GM19035 (cell line): ENCODE measurements around the gene UBQLN4.
A peak's percentile ranks its signal among the peaks of the same experiment; 100 is the strongest.

Experiments used
- ATAC-seq: cut with Tn5 transposase; IDR thresholded peaks from one replicate; pipeline ENCODE4 v1.9.1; 2021; ENCODE audit not compliant: unreplicated experiment

UBQLN4 gene

GRCh38 chr1:156053768-156054499, at the start of gene UBQLN4:
Gene UBQLN4 (minus strand): TSS chr1:156053798. CDS start chr1:156053701, 97 bp downstream.
- ATAC-seq: peak; percentile 56

- ATAC-seq: no peak
Measured at GRCh38 chr1:156102633-156103511, 49.3 kb upstream of the UBQLN4 start.

GRCh38 chr1:156101880-156102279, 48.3 kb upstream of the UBQLN4 start:
- no peak for ATAC-seq

- no peak for ATAC-seq
Measured at GRCh38 chr1:156100205-156100995, 46.8 kb upstream of the UBQLN4 start.

DNA sequence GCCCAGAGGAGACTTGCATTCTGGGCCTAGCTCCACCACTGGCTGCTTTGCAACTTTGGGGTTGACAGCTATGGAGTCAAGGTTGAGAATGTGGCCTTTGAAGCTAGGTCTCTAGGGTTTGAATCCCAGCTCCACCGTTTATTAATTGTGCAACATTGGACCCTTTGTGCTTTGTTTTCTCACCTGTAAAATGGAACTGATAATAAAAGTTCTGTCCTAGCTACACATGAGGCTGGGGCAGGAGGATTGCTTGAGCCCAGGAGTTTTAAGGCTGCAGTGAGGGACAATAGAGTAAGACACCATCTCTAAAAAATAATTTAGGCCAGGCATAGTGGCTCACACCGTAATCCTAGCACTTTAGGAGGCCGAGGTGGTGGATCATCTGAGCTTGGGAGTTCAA, 45.7 kb upstream of the UBQLN4 start:
- ATAC-seq: no peak

DNA sequence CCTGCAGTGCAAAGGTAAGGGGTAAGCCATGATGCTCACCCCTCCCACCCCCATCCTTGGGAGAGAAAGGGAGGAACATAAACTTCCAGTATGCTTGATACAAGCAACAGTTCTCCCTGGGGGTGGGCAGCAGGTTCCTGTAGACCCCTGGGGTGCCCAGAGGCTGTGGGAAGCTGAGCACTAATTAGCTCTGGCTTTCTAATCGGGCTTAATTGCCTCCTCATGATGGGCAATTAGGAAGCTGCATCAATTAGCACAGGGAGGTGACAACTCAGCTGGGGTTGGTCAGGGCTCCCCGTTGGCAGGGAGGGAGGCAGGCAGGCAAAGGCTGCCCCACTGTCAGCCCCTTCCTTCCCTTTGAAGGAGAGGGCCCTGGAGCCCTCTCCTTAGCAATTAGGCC, 45.2 kb upstream of the UBQLN4 start:
- no peak for ATAC-seq

- ATAC-seq: no peak
Measured at GRCh38 chr1:156097499-156098178, 44.0 kb upstream of the UBQLN4 start.

DNA sequence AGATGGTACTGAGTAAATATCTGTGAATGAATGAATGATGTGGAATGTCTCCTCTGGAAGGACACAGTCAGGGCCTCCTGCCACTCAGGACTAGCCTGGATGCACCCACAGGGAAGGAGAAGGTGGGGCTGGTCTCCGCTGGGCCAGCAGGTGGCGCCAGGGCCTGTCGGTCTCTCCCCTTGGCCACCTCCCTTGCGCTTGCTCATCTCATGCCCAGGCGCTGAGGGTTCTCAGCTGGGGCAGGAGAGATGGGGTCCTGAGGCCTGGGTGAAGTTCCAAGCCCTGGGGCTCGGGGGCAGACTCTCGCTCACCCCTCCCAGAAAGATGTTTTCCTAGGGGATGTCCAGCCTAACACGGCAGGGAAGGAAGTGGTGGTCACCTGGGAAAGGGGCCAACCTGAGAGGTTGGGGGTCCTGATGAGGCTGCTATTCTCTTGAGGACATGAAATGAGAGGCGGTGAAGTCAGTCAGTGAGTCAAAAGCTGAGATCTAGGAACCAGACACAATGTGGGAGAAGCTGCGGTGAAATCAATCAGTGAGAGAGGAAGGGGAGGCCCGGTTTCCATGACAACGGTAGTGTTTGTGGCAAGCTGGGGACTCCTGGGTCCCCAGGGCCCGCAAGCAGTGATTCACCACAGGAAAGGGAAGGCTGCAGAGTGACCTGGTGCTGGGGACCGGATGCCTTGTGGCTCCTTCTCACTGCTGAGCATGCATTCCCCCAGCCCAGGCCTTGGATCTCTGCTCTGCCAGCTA, 43.2 kb upstream of the UBQLN4 start:
- ATAC-seq: peak; percentile 72

DNA sequence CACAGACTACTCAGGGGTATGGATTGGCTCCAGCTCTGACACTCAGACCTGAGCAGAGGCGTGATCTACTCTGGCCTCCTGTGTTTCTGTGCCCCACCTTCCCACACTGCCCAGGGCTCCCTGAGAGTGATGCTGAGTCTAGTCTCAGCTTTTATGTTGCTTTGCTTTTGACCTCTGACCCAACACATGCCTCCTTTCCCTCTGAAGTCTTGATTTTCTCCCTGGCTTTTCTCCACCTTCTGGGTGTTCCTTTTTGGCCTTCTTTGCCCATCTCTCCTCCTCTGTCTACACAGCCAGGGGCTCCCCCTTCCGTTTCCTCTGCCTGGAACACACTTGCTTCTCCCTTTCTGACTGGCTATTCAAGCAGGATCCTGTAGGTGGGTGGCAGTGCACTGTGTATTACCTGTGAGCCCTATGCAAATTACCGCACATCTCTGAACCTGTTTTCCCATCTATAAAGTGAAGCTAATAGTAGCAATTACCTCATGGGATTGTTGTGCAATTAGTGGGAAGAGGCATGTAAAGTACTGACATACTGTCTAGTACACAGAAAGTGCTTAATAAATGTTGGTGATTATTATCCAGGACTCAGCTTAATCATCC, 42.4 kb upstream of the UBQLN4 start:
- ATAC-seq: no peak

- no peak for ATAC-seq
Measured at GRCh38 chr1:156091610-156092009, 38.0 kb upstream of the UBQLN4 start.

- peak; percentile 70 for ATAC-seq
Measured at GRCh38 chr1:156090840-156091188, 37.2 kb upstream of the UBQLN4 start.

- ATAC-seq: no peak
Measured at GRCh38 chr1:156090138-156090839, 36.7 kb upstream of the UBQLN4 start.

DNA sequence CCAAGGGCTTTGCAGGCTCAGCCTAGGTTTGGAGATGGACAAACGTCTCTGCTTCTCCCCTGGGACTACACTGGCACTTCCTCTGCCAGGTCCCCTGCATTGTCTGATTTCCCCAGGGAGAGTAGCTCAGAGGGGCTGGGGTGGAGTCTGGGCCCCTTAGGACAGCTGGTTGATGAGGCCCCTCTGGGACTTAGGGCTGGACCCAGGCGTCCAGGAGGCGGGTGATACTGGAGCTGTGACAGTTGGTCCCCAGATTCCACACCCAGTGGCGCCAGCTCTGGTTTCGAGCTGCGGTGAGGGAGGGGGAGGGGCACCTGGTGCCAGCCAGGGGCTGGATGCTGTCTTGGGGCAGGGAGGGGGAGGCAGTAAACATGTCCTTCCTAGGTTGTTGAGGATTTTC, 36.1 kb upstream of the UBQLN4 start:
- ATAC-seq: no peak

DNA sequence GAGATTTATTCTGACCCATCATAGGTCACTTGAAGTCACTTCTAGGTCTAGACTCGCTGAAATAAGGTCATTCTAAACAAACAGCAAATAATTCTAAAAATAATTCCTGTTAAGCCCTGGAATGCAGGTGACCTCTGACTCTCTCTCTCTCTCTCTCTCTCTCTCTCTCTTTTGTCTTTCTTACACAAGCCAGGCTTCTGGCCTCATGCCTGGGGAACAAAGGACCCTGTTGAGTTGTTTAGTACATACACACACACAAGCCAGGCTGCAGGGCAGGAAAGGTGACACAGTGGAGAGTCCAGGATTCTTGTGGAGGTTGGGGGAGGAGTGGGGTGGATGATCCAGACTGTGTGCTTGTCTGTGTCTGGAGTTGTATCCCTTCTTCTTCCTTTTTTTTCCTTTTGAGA, 32.7 kb upstream of the UBQLN4 start:
- ATAC-seq: no peak

DNA sequence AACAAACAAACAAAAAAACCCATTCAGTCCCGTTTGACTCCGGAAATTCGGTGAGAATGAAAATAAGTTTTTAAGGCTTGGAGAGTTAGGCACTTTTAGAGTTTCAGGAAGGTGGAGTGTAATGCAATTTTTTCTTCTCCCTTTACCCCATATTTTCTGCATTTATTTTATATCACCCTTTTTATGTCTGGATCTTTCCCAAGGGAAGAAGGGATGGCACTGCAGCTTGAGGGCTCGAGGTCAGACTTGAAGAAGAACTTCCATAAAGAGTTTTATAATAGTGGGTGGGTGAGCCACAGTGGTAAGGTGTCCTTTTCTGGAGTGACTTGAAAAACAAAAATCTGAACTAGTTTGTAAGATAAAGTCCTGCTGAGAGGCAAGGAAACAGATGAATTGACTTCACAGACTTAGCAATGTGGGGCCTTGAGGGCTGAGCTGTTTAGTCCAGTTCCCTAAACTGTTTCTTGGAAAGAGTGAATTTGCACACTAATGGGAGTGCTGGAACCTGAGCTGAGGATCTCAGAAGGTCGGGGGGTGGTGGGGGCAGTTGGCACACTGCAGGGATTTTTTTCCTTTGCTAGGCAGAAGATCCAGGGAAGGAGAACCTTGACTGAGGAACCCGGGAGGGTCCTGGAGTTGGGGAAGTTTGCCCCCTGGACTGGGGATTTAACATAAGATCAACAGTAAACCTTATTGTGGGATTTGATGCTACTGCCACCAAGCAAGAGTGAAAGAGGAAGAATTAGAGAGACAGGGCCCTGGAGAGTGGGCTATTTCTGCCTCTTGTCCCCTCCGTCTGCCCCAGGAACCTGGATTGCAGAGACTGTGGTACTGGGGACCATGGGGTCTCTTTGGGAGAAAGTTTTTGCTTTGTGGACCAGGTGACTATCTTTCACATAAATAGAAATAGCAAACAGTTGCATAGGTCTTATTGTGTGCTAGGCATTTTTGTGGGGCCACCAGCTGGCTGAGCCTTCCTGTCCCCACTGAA, 30.5 kb upstream of the UBQLN4 start:
- ATAC-seq: no peak

DNA sequence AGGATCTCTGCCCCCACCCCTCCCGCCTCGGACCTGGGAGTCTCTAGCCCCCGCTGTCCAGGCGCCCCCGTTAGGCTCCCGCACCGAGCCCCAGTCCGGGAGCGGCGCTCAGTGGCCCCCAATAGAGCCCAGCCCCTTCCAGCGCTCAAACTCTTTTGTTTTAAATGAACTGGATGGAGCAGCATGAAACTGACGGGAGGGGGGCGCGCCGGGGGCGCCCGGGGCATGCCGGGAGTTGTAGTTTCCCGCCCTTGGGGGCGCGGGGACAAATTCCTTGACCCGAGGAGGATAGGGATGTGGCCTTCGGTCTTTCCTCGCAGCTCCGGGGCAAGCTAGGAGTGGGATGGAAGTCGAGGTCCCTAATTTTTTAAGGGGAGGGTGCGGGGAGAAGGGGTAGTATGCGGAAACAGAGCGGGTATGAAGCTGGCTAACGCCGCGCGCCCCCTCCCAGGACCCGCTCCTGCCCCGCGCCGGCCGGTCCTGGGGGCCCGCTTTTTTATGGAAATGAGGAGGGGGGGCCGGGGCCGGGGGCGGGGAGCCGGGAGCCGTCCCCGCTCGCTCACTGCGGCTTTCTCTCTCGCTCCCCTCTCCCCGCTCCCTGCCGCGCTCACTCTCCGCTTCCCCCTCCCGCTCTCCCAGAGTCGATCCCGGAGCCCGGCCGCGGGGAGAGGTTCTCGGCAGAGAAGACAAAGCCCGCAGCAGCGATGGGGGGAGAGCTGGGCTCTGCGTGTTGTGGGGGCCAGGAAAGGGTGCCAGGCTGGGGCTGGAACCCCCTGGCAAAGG, 28.9 kb upstream of the UBQLN4 start, which contains the start of gene MEX3A:
MEX3A (minus strand) TSS at position 157 of the 783 bp plus-strand sequence. CDS start 467 bp downstream, outside the sequence.
- peak; percentile 47 for ATAC-seq

DNA sequence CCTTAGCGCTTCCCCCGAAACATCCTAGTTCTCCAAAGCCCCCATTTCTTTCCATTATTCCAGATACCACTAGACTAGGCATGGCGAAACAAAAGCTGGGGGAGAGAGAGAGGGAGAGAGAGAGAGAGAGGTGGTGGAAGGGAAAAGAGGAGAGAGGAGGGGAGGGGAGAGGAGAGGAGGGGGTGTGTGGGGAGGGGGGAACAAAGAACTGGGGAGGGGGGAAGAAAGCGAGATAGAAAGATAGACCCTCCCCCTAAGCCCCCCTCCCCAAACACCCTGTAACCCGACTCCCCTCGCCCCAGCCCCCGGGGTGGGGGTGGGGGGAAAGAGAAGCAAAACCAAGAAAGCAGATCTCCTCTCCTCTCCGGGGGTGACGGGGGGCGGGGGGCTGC, 28.3 kb upstream of the UBQLN4 start:
- ATAC-seq: no peak
